Measurements from ENCODE around the gene APOL6.
"Not testable (repeated sequence)": the region's sequence is repeated elsewhere in the genome, so short reads cannot be mapped to it uniquely, and the experiment has no call there.

The APOL6 gene

DNA sequence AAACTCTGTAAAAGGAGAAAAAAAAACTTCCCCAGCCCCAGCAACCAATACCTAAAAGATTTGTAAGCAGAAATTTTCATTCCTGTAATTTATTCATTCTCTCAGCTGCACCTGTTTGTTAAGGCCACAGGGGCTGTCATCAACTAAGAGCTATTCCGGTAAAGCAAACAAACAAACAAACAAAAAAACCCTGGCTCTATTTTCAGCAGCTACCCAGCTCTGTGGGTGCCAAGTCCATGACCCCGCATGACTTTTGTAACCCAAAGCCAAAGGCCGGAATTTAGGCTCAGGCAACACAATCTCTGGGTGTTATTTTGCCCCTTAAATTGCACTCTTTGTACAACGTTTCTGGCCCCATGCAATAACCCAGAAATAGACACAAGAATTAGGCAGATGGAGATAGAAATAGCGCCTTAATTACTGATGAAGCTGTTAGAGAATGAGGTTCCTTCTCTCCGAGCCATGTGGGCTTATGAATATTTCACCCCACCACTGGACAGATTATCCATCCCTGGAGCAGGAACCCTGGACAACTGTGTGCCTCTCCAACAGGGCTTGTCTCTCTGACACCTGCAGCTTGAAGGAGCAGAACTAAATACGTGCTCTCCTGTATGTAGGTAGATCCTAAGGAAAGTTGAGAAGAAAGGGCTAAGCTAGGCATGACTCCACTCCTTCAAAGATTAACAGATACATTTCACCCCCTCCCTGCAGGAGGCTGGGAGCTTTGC lies 29.4 kb downstream of the APOL6 start:
- DNase-seq (ENCODE audit: low read depth in 2 of 2): no peak

DNA sequence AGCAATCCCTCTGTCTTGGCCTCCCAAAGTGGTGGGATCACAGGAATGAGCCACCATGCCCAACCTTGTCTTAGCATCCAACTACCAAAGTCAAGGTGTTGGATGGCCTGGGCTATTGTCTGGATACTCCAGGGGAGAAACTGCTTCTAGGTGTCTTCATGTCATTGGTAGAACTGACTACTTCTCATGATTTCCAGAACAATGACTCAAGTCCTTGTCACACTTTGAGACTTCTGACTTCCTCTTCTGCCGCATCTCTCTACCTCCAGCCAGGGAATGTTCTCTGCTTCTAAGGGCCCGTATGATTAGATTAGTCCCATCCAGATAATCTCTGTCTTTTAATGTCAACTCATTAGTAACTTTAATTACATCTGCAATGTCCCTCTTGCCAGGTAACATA lies 30.6 kb downstream of the APOL6 start:
- no peak for DNase-seq (ENCODE audit: low read depth in 2 of 2)

DNA sequence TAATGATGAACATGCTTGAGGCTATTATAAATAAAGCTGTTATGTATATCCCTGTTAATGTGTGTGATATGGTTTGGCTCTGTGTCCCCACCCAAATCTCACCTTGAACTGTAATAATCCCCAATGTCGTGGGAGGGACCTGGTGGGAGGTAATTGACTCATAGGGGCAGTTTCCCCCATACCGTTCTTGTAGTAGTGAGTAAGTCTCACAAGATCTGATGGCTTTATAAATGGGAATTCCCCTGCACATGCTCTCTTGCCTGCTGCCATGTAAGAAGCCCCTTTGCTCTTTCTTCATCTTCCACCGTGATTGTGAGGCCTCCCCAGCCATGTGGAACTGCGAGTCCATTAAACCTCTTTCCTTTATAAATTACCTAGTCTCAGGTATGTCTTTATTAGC lies 31.2 kb downstream of the APOL6 start:
- peak; percentile 34 to 42 for DNase-seq (ENCODE audit: low read depth in 2 of 2)

DNA sequence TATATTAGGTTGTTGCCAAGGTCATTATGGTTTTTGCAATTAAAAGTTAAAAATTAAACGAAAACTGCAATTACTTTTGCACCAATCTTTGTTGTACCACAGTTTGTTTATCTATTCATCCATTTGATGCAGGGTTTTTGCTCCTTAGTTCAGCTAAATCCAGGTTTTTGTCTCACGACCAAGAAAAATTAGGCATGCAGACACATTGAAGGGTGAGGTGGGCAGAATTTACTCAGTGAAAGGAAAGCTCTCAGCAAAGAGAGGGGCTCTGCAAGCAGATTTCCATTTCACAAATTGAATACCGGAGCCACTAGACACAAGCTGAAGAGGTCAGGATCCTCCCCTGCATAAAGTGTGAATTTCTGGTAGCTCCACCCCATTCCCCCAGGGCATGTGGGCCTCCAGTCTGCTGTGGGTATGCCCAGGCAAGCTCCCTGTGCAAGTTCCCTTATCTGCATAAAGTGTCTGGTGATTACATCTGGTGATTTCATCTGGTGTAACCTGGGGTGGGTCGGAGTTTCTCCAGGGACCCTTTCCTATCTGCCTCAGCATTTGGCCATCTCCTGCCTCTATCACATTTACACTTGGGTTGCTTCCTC lies 33.3 kb downstream of the APOL6 start:
- no peak for DNase-seq (ENCODE audit: low read depth in 2 of 2)

GRCh38 chr22:35683560-35683959 lies 35.3 kb downstream of the APOL6 start:
- DNase-seq (ENCODE audit: low read depth in 2 of 2): no peak

GRCh38 chr22:35684270-35684700 lies 36.0 kb downstream of the APOL6 start:
- DNase-seq (ENCODE audit: low read depth in 2 of 2): no peak

- no peak for DNase-seq (ENCODE audit: low read depth in 2 of 2)
Measured at GRCh38 chr22:35684732-35685131, 36.5 kb downstream of the APOL6 start.

- DNase-seq (ENCODE audit: low read depth in 2 of 2): no peak
Measured at GRCh38 chr22:35685731-35686130, 37.5 kb downstream of the APOL6 start.

GRCh38 chr22:35686298-35686697 lies 38.1 kb downstream of the APOL6 start:
- no peak for DNase-seq (ENCODE audit: low read depth in 2 of 2)

GRCh38 chr22:35687461-35687860 lies 39.2 kb downstream of the APOL6 start:
- no peak for DNase-seq (ENCODE audit: low read depth in 2 of 2)

- no peak for DNase-seq (ENCODE audit: low read depth in 2 of 2)
Measured at GRCh38 chr22:35688913-35689675, 40.8 kb downstream of the APOL6 start.

GRCh38 chr22:35690001-35690400 lies 41.8 kb downstream of the APOL6 start:
- DNase-seq (ENCODE audit: low read depth in 2 of 2): no peak

DNA sequence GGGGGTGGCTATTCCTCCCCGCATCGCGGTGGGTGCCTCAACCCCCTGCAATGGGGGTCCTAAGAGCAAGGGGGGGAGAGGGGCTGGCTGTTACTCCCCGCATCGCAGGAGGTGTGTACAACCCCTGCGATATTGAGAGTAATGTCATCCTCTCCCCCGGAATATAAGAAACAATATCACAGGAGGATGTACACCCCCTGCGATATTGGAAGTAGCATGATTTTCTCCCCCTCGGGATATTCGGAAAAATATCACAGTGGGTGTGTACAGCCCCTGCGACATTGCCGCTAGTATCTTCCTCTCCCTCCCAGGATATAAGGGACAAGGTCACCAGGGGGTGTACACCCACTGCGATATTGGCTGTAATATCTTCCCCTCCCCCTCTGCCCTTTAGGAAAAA lies 47.0 kb downstream of the APOL6 start:
- DNase-seq (ENCODE audit: low read depth in 2 of 2): no peak

DNA sequence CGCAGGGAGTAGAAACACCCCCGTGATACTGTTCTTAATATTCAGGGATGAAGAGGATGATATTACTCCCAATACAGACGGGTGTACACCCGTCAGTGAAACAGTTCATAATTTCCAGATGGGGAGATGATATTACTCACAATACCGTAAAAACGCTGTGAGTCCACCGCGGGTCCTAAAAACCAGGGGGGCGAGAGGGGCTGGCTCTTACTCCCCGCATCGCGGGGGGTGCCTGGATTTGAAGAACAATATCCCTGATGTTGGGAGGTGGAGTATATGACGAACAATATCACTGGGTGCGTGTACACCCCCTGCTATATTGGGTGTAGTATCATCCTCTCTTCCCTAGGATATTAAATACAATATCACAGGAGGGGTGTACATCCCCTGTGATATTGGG lies 48.9 kb downstream of the APOL6 start:
- no peak for DNase-seq (ENCODE audit: low read depth in 2 of 2)

DNA sequence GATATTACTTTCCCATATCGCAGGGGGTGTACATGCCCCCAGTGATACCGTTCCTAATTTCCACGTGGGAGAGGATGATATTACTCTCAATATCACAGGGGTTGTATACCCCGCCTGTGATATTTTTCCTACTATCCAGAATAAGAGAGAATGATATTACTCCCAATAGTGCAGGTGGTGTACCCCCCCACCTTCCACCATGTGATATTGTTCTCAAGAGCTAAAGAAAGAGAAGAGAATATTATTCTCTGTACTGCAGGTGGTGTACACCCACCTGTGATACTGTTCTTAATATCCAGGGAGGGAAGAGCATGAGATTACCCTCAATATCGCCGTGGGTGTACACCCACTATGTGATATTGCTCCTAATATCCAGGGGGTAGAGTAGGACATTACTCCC lies 51.6 kb downstream of the APOL6 start:
- DNase-seq (ENCODE audit: low read depth in 2 of 2): not testable (repeated sequence)

- no peak for DNase-seq (ENCODE audit: low read depth in 2 of 2)
Measured at GRCh38 chr22:35703861-35704584, 55.8 kb downstream of the APOL6 start.

- DNase-seq (ENCODE audit: low read depth in 2 of 2): no peak
Measured at GRCh38 chr22:35705141-35705540, 56.9 kb downstream of the APOL6 start.

- no peak for DNase-seq (ENCODE audit: low read depth in 2 of 2)
Measured at GRCh38 chr22:35708453-35708852, 60.2 kb downstream of the APOL6 start.

GRCh38 chr22:35708917-35709316 lies 60.7 kb downstream of the APOL6 start:
- no peak for DNase-seq (ENCODE audit: low read depth in 2 of 2)

DNA sequence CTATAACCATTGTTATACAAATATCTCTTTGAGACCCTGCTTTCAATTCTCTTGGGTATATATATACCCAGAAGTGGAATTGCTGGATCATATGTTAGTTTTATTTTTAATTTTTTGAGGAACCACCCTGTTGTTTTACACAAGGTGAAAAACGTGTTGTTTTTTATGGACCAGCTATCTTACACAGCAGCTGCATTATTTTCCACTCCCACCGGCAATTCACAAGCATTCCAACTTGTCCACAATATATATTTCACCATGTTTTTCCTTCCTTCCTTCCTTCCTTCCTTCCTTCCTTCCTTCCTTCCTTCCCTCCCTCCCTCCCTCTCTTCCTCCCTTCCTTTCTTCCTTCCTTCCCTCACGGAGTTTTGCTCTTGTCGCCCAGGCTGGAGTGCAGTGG lies 63.1 kb downstream of the APOL6 start:
- no peak for DNase-seq (ENCODE audit: low read depth in 2 of 2)

GRCh38 chr22:35712672-35713071 lies 64.4 kb downstream of the APOL6 start:
- no peak for DNase-seq (ENCODE audit: low read depth in 2 of 2)

GRCh38 chr22:35717572-35717971 lies 69.3 kb downstream of the APOL6 start, which contains the start of gene APOL5:
TSS of gene APOL5 (plus strand) at chr22:35717872. CDS start at chr22:35717872, 0 bp downstream.
- no peak for DNase-seq (ENCODE audit: low read depth in 2 of 2)

Measured in stimulated activated CD4-positive, alpha-beta T cell treated with anti-CD3 and anti-CD28 coated beads, Interleukin-12 subunit alpha, Interleukin-12 subunit beta, amount 100 ng/mL, for 24 hours (primary cell).